ENCODE measurements around the gene NAPB.

DNA sequence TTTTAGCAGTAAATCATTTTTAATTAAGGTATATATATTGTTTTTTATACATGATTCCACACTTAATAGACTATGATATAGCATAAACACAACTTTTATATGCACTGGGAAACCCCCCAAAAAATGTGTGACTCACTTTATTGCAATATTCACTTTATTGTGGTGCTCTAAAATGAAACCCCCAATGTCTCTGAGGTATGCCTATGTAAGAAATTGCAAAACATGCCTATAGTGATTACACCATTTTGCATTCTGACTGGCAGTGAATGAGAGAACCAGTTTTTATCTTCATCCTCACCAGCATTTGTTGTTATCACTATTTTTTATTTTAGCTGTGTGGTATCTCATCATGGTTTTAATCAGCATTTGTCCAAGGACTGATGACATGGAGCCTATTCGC lies 39.9 kb upstream of the NAPB start:
- no peak for TF ChIP-seq POLR2A (IDR thresholded peaks at IDR 0.05)
- TF ChIP-seq CTCF (IDR thresholded peaks at IDR 0.05), result no peak
- no peak for TF ChIP-seq POLR2AphosphoS5 (IDR thresholded peaks at IDR 0.05)
- no peak for TF ChIP-seq EP300 (IDR thresholded peaks at IDR 0.05; ENCODE audit: low read depth)

All from transverse colon (tissue), 4 donors.